ENCODE results near the gene EGFR.

EGFR gene

GRCh38 chr7:55127135-55127551 is 108.3 kb downstream of the EGFR start:
- DNase-seq (ENCODE audit: low spot score), result peak; percentile 28

DNA sequence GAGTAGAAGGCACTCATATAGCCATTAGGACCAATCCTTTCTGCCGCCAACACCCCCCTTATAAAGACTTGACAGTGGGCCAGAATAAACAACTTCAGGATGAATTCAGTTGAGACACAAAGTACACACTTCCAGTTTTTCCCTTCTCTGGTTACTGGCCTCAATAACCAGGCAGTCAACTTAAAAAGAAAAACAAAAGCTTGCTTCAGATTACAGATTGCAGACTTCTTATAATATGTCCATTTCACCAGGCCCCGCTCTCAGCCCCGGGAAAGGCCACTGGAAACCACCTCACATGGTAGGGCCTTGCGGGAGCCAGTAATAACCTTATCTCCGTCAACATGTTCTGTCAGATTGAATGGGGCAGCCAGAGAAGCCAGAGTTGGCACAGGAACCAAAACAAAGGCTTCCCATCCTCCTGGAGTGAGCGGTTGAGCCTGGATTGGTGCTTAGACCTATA is 108.8 kb downstream of the EGFR start:
- no peak for DNase-seq (ENCODE audit: low spot score)

DNA sequence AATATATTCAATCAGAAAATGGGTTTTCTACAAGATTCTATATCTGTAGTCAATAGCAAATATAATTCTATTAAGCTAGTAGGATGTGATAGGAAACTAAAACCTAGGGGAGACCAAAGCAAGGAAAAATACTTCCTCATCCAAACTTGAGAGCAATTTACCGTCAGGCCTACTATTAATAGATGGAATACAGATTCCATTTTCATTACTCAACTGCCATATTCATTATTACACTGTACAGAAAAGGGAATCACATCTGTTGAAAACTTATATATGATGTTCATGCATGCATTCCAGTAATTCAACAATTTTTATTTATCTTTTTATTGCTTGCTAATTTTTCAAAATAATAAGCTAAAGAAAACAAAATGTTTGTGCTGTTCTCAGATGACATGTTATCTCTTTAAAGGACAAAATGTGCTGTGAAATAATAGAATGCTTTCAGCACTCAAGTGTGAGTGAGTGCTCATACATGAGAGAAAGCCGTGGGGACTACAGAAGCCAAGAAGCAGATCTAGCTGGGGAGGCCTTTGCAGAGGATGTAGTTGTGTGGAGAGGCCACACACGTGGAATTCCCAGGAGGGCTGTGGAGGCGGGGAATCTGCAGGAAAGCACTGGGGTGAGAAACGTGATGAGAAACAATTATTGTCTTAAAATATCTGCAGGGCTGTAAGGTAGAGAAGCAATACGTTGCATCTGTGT is 110.0 kb downstream of the EGFR start:
- no peak for DNase-seq (ENCODE audit: low spot score)

GRCh38 chr7:55129541-55130394 is 111.0 kb downstream of the EGFR start:
- no peak for DNase-seq (ENCODE audit: low spot score)

GRCh38 chr7:55130395-55131141 is 111.8 kb downstream of the EGFR start:
- peak; percentile 60 for DNase-seq (ENCODE audit: low spot score)

- no peak for DNase-seq (ENCODE audit: low spot score)
Measured at GRCh38 chr7:55131142-55131929, 112.5 kb downstream of the EGFR start.

DNA sequence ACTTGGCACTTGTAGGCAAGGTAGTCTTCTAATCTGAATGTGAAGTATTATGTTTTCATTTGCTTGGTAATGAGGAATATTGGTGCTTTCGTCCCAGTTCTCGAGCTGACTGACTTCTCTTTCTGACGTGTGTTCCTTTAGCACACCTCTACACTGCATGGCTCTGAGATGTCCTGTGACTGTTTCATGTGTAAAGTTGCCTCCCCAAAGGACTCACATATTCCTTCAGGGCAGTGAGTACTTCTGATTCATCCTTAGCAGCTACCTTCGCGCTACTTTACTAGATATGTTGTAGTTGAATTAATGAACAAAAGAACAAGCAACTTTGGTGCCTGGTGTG is 113.7 kb downstream of the EGFR start:
- DNase-seq (ENCODE audit: low spot score), result no peak

DNA sequence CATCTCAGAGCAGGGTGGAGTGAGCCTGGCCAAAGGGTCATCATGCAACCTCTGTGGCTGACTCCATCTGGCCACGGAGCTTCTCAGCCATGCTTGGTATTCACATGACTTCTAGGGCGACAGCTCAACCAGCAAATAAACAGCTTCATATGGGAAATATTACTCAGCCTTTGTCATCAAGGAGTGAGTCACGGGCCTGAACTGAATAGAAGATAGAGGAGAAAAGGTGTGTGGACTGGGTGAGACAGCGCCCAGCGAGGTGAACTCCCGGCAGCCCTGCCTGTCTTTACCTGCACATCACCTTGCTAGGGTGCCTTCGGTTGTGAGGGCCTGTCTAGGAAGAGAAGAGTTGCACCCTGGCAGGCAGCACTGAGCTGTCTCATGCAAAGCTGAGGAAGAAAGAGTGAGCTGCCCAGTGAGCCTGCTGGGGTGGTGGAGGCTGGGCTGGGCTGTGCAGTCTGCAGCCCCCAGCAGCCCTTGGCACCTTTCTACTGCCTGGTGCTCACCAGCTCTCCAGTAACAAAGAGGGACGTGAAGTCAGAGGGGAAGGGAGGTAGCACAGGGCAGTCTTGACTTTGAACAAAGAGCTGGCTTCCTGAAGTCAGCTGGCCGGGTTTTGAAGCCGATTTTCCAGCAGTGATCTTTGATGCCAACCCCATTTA is 114.2 kb downstream of the EGFR start:
- peak; percentile 91 for DNase-seq (ENCODE audit: low spot score)

GRCh38 chr7:55133630-55134358 is 115.0 kb downstream of the EGFR start:
- DNase-seq (ENCODE audit: low spot score), result peak; percentile 92

DNA sequence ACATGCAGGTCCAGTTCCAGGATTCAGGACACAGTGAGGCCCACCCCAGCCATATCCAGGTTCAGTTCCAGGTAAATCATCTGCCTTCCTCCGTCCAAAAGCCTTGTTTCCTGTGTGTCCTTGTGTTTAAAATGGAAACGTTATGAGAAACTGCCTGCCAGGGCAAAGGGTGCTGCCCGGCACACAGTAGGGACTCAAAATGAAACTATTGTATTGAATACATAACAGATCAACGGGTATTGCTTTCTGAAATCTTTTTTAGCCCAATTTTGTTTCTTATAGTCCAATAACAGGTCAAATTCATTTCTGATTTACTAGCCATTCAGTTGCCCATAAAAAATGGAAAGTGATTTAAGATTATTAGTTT is 115.5 kb downstream of the EGFR start:
- no peak for DNase-seq (ENCODE audit: low spot score)

DNA sequence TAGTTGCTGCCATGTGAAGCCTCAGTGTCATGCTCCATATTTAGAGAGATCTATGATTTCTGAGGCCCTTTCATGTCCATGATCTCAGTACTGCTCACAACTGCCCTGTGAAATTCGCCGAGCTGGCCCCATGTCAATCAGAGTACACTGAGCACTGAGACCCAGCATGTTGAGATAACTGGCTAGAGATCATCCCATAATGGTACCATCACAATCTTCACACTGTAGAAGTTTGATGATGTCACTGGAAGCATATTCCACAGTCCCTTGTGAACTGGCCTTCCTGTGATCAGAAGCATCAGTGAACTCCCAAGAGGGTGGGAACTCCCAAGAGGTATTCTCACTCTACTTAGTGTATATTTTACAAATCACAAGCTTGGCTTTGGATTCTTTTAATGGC is 116.0 kb downstream of the EGFR start:
- no peak for DNase-seq (ENCODE audit: low spot score)

- DNase-seq (ENCODE audit: low spot score), result no peak
Measured at GRCh38 chr7:55135462-55135861, 116.6 kb downstream of the EGFR start.

- no peak for DNase-seq (ENCODE audit: low spot score)
Measured at GRCh38 chr7:55138663-55139062, 119.8 kb downstream of the EGFR start.

- peak; percentile 51 for DNase-seq (ENCODE audit: low spot score)
Measured at GRCh38 chr7:55140221-55140940, 121.6 kb downstream of the EGFR start.

DNA sequence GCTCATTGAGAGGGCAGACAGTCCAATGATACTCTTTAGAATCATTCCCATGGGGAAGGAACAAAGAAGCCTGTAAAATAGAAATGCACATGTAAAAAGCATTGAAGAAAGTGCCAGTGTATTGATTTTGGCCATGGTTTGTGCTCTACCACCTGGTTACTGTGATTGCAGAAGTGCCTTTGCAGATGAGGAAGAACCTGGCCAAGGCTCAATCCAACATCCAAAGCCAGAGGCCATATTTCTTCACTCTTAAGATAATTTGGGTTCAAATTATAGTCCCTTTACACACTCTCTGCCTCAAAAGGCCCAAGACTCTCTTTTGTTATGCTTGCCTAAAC is 122.1 kb downstream of the EGFR start:
- no peak for DNase-seq (ENCODE audit: low spot score)

GRCh38 chr7:55142919-55143600 is 124.2 kb downstream of the EGFR start:
- no peak for DNase-seq (ENCODE audit: low spot score)

GRCh38 chr7:55144333-55145317 is 125.8 kb downstream of the EGFR start:
- no peak for DNase-seq (ENCODE audit: low spot score)

DNA sequence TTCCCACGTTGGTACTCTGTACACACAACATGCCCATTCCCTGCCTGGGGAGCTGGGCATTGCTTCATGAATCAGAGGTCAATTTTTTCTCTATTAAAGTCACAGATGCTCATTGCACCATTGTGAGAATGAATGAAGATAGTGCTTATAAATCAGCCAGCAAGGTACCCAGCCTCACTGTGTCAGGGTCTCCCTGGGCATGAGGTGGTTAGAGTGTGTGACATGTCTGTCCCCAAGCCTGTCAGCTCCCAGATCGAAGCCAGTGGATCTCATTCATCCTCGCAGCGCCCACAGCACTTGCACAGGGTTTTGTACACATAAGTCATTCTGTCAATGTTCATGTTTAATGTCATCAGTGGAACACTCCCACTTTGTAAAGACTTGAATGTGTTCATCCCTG is 126.8 kb downstream of the EGFR start:
- no peak for DNase-seq (ENCODE audit: low spot score)
